Neuron (in vitro differentiated cells): ENCODE data around the gene CTAGE9.

ENCODE experiments used
- H2AFZ ChIP-seq: one replicate; pipeline ENCODE4 v1.6.1; 2013; ENCODE audit warnings: low read depth, mild to moderate bottlenecking, inconsistent platforms, low read length, moderate library complexity
- H3K27me3 ChIP-seq: one replicate; pipeline ENCODE4 v1.6.1; 2013; ENCODE audit warnings: low read length; ENCODE audit not compliant: insufficient read depth
- H3K36me3 ChIP-seq: one replicate; pipeline ENCODE4 v1.6.1; 2013; ENCODE audit warnings: low read length; ENCODE audit not compliant: insufficient read depth
- H3K4me1 ChIP-seq: one replicate; pipeline ENCODE4 v1.6.1; 2013; ENCODE audit warnings: low read length; ENCODE audit not compliant: insufficient read depth
- H3K4me3 ChIP-seq: 2 replicates; pipeline ENCODE4 v1.5.1; 2013; ENCODE audit warnings: mild to moderate bottlenecking, low read length, moderate library complexity
- H3K9me3 ChIP-seq: one replicate; pipeline ENCODE4 v1.6.1; 2013; ENCODE audit warnings: low read length

The CTAGE9 gene

GRCh38 chr6:131740161-131740560 is 29.3 kb upstream of the CTAGE9 start:
- no peaks in the 10 kb centered on the region for H3K27me3 ChIP-seq
- no peak overlapping the region for H3K4me3 ChIP-seq
- no peaks in the 10 kb centered on the region for H3K36me3 ChIP-seq
- no peak overlapping the region for H2AFZ ChIP-seq
- H3K4me1 ChIP-seq, result no peaks in the 10 kb centered on the region
- H3K9me3 ChIP-seq, result no peaks in the 10 kb centered on the region

- no peaks in the 10 kb centered on the region for H3K27me3 ChIP-seq
Measured at GRCh38 chr6:131739136-131739535, 28.3 kb upstream of the CTAGE9 start.

GRCh38 chr6:131736811-131737210 is 26.0 kb upstream of the CTAGE9 start:
- Histone ChIP-seq H3K27me3 (no peaks in the 10 kb centered on the region), H3K36me3 (no peaks in the 10 kb centered on the region), H3K4me3 (no peak overlapping the region), H2AFZ (no peak overlapping the region), H3K9me3 (no peaks in the 10 kb centered on the region), H3K4me1 (no peaks in the 10 kb centered on the region)

More at GRCh38 chr6:131739136-131739535, 28.3 kb upstream of the CTAGE9 start:
- Histone ChIP-seq H3K36me3 (no peaks in the 10 kb centered on the region), H3K4me3 (no peak overlapping the region), H3K9me3 (no peaks in the 10 kb centered on the region), H3K4me1 (no peaks in the 10 kb centered on the region), H2AFZ (no peak overlapping the region)

- H3K4me1 ChIP-seq, result no peaks in the 10 kb centered on the region
- H3K4me3 ChIP-seq, result no peak overlapping the region
- H2AFZ ChIP-seq, result no peak overlapping the region
- H3K9me3 ChIP-seq, result no peaks in the 10 kb centered on the region
- no peaks in the 10 kb centered on the region for H3K36me3 ChIP-seq
- no peaks in the 10 kb centered on the region for H3K27me3 ChIP-seq
Measured at GRCh38 chr6:131736003-131736596, 25.3 kb upstream of the CTAGE9 start.

GRCh38 chr6:131733376-131734016 is 22.7 kb upstream of the CTAGE9 start:
- H3K27me3 ChIP-seq, result no peaks in the 10 kb centered on the region
- no peak overlapping the region for H2AFZ ChIP-seq
- H3K4me3 ChIP-seq, result no peak overlapping the region
- no peaks in the 10 kb centered on the region for H3K9me3 ChIP-seq
- no peaks in the 10 kb centered on the region for H3K36me3 ChIP-seq
- H3K4me1 ChIP-seq, result no peaks in the 10 kb centered on the region

GRCh38 chr6:131731224-131731623 is 20.4 kb upstream of the CTAGE9 start:
- Histone ChIP-seq H3K9me3 (no peaks in the 10 kb centered on the region), H2AFZ (no peak overlapping the region), H3K27me3 (no peaks in the 10 kb centered on the region), H3K4me3 (no peak overlapping the region), H3K36me3 (no peaks in the 10 kb centered on the region), H3K4me1 (no peaks in the 10 kb centered on the region)

GRCh38 chr6:131730264-131730663 is 19.4 kb upstream of the CTAGE9 start:
- no peak overlapping the region for H3K4me3 ChIP-seq
- H3K27me3 ChIP-seq, result no peaks in the 10 kb centered on the region
- H3K36me3 ChIP-seq, result no peaks in the 10 kb centered on the region
- H3K9me3 ChIP-seq, result no peaks in the 10 kb centered on the region
- no peaks in the 10 kb centered on the region for H3K4me1 ChIP-seq
- no peak overlapping the region for H2AFZ ChIP-seq

- no peaks in the 10 kb centered on the region for H3K36me3 ChIP-seq
- no peaks in the 10 kb centered on the region for H3K4me1 ChIP-seq
- no peaks in the 10 kb centered on the region for H3K9me3 ChIP-seq
- H2AFZ ChIP-seq, result no peak overlapping the region
- no peaks in the 10 kb centered on the region for H3K27me3 ChIP-seq
- H3K4me3 ChIP-seq, result no peak overlapping the region
Measured at GRCh38 chr6:131729550-131729949, 18.7 kb upstream of the CTAGE9 start.

- Histone ChIP-seq H3K4me1 (no peaks in the 10 kb centered on the region), H2AFZ (no peak overlapping the region), H3K9me3 (no peaks in the 10 kb centered on the region), H3K36me3 (no peaks in the 10 kb centered on the region), H3K4me3 (no peak overlapping the region), H3K27me3 (no peaks in the 10 kb centered on the region)
Measured at GRCh38 chr6:131728296-131728939, 17.6 kb upstream of the CTAGE9 start.

- Histone ChIP-seq H3K36me3 (no peaks in the 10 kb centered on the region), H3K9me3 (no peaks in the 10 kb centered on the region), H3K27me3 (no peaks in the 10 kb centered on the region), H3K4me3 (no peak overlapping the region), H2AFZ (no peak overlapping the region), H3K4me1 (no peaks in the 10 kb centered on the region)
Measured at GRCh38 chr6:131727868-131728267, 17.1 kb upstream of the CTAGE9 start.

GRCh38 chr6:131727467-131727866 is 16.6 kb upstream of the CTAGE9 start:
- Histone ChIP-seq H3K36me3 (no peaks in the 10 kb centered on the region), H2AFZ (no peak overlapping the region), H3K9me3 (no peaks in the 10 kb centered on the region), H3K4me3 (no peak overlapping the region), H3K4me1 (no peaks in the 10 kb centered on the region), H3K27me3 (no peaks in the 10 kb centered on the region)

- no peak overlapping the region for H2AFZ ChIP-seq
- no peaks in the 10 kb centered on the region for H3K27me3 ChIP-seq
- no peak overlapping the region for H3K4me3 ChIP-seq
- no peaks in the 10 kb centered on the region for H3K36me3 ChIP-seq
- no peaks in the 10 kb centered on the region for H3K4me1 ChIP-seq
- no peaks in the 10 kb centered on the region for H3K9me3 ChIP-seq
Measured at GRCh38 chr6:131724114-131724513, 13.3 kb upstream of the CTAGE9 start.

- no peak overlapping the region for H3K4me3 ChIP-seq
- no peaks in the 10 kb centered on the region for H3K27me3 ChIP-seq
- no peaks in the 10 kb centered on the region for H3K4me1 ChIP-seq
- H3K36me3 ChIP-seq, result no peaks in the 10 kb centered on the region
- no peak overlapping the region for H2AFZ ChIP-seq
- H3K9me3 ChIP-seq, result no peaks in the 10 kb centered on the region
Measured at GRCh38 chr6:131721161-131721560, 10.3 kb upstream of the CTAGE9 start.
